Endodermal cell (in vitro differentiated cells): Measurements from ENCODE around the gene CASZ1. TPM values are rescaled to one million over a fixed set of nuclear protein-coding genes. Genes with fewer than 3 reads are reported as not detected.

Source experiments
- DNase-seq: peaks from one replicate; pipeline ENCODE4 v3.0.0-alpha.2; 2017
- H3K27ac ChIP-seq: 2 replicates; pipeline ENCODE4 v1.5.1; 2013; ENCODE audit warnings: mild to moderate bottlenecking, low read depth, low read length, moderate library complexity
- H3K27me3 ChIP-seq: 2 replicates; pipeline ENCODE4 v1.6.1; 2013; ENCODE audit warnings: mild to moderate bottlenecking, low read length, moderate library complexity; ENCODE audit not compliant: insufficient read depth, control insufficient read depth, poor library complexity, severe bottlenecking
- H3K36me3 ChIP-seq: 2 replicates; pipeline ENCODE4 v1.7.0; 2013; ENCODE audit warnings: mild to moderate bottlenecking, low read length, moderate library complexity; ENCODE audit not compliant: control insufficient read depth, insufficient read depth
- H3K4me1 ChIP-seq: one replicate; pipeline ENCODE4 v1.7.0; 2013; ENCODE audit warnings: low read length; ENCODE audit not compliant: control insufficient read depth, insufficient read depth
- H3K4me3 ChIP-seq: 2 replicates; pipeline ENCODE4 v1.5.1; 2013; ENCODE audit warnings: mild to moderate bottlenecking, low read length, moderate library complexity
- H3K9ac ChIP-seq: 2 replicates; pipeline ENCODE4 v1.6.1; 2013; ENCODE audit warnings: mild to moderate bottlenecking, low read length, moderate library complexity; ENCODE audit not compliant: poor library complexity, severe bottlenecking; ENCODE audit errors: extremely low read depth
- H3K9me3 ChIP-seq: 2 replicates; pipeline ENCODE4 v1.6.1; 2013; ENCODE audit warnings: mild to moderate bottlenecking, low read length, moderate library complexity; ENCODE audit not compliant: control insufficient read depth
- H3K27ac Mint-ChIP-seq: 2 replicates; pipeline ENCODE4 v1.8.0; 2020; ENCODE audit warnings: mixed read lengths
- H3K27me3 Mint-ChIP-seq: 2 replicates; pipeline ENCODE4 v1.8.0; 2021; ENCODE audit warnings: mild to moderate bottlenecking, mixed read lengths; ENCODE audit not compliant: insufficient read depth
- H3K36me3 Mint-ChIP-seq: 2 replicates; pipeline ENCODE4 v1.8.0; 2020; ENCODE audit warnings: low read depth, mixed read lengths
- H3K4me1 Mint-ChIP-seq: 2 replicates; pipeline ENCODE4 v1.8.0; 2020; ENCODE audit warnings: mixed read lengths
- H3K4me3 Mint-ChIP-seq: 2 replicates; pipeline ENCODE4 v1.8.0; 2020; ENCODE audit warnings: mild to moderate bottlenecking, moderate library complexity, mixed read lengths
- H3K9me3 Mint-ChIP-seq: 2 replicates; pipeline ENCODE4 v1.8.0; 2020; ENCODE audit warnings: mild to moderate bottlenecking, mixed read lengths
- CTCF ChIP-seq: fragments of 200-600 bp; sonication (generic); conservative IDR thresholded peaks from 2 replicates; pipeline ENCODE4 v1.5.0; 2021; ENCODE audit warnings: antibody characterized with exemption, mild to moderate bottlenecking
- WGBS, 2 experiments: methylation state at CpG; one replicate each; pipeline versions ENCODE4 v1.1.5 to v1.1.7; 2013; ENCODE audit warnings: missing lambda C conversion rate in 2 of 2, mixed read lengths in 1 of 2; ENCODE audit not compliant: insufficient coverage in 1 of 2, insufficient read length in 1 of 2; 5-methylcytosine and 5-hydroxymethylcytosine counted together
- total RNA-seq, 2 donors: library from RNA; stranded (reverse); fragmentation: NEBNext Ultra II Directional in 1 of 2; extraction: Animal tissue kit (Norgen Biotek cat#: 25700) in 1 of 2; gene quantifications; 2 replicates in 1 of 2; 3 replicates in 1 of 2; pipeline ENCODE4 v1.2.1, GENCODE V29; 2021

CASZ1 gene
- total RNA-seq, 2 donors from 2014 or later, result 3.5 to 5.9 TPM

DNA sequence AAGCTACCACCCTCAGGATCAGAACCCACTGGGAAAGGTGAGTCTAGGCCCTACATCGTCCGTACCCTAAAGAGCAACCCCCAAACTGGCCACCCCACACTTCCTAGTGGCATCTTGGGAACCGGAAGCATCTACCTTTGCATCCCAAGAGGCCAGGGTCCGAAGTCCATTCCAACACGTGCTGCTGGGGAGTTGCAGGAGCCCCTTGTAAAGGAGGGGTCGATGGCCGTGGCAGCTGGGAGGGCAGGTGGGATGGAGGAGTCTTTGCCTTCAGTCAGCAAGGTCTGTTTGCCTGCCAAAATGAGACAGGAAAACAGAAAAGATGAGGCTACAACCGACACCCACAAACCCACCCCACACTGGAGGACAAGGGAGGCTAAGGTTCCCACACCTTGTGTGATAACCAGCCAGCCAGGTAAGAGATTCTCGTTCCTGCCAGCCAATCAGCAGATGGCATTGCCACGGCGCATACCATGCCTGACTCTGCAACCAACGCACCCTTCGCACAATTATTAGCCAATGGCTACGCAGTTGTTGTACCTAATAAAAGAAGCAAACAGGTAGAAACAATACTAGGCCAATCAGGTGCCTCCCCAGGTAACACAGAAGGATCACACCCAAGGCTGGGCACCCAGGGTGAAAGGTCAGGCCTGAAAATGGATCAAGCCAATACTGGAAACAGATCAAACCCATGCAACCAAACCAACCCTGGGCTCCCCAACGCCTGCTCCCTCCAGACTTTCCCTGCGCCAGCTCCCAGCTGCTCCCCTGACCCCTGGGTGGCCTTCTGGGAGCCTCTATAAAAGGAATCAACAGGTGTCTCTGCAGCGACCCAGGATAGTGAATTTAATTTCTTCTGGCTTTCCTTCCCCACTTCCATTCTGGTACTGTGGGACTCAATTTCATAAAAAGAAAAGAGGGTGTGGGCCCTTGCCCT is 35.6 kb downstream of the CASZ1 start:
- Histone ChIP-seq H3K4me1 (no peaks in the 10 kb centered on the region), H3K36me3 (no peaks in the 10 kb centered on the region), H3K9me3 (no peaks in the 10 kb centered on the region), H3K4me3 (no peak overlapping the region), H3K27me3 (no peaks in the 10 kb centered on the region), H3K27ac (no peak overlapping the region), H3K9ac (no peak overlapping the region)
- H3K4me1 Mint-ChIP-seq, result peaks cover 16% of the 10 kb centered on the region
- H3K4me3 Mint-ChIP-seq, result no peak overlapping the region
- DNase-seq, result no peak
- 92 to 97% methylated on average over 10 to 17 of the region's 17 CpGs for WGBS, 2 experiments
- peaks cover 2% of the 10 kb centered on the region for H3K27me3 Mint-ChIP-seq
- H3K27ac Mint-ChIP-seq, result no peak overlapping the region
- H3K36me3 Mint-ChIP-seq, result no peaks in the 10 kb centered on the region
- TF ChIP-seq CTCF, result no peak
- H3K9me3 Mint-ChIP-seq, result no peaks in the 10 kb centered on the region

GRCh38 chr1:10759413-10760200 is 36.8 kb downstream of the CASZ1 start:
- Mint-ChIP-seq H3K27ac (no peak overlapping the region), H3K27me3 (peaks cover 2% of the 10 kb centered on the region), H3K4me1 (peaks cover 16% of the 10 kb centered on the region), H3K4me3 (no peak overlapping the region), H3K36me3 (no peaks in the 10 kb centered on the region), H3K9me3 (no peaks in the 10 kb centered on the region)
- H3K36me3 ChIP-seq, result no peaks in the 10 kb centered on the region
- H3K4me3 ChIP-seq, result no peak overlapping the region
- no peak overlapping the region for H3K27ac ChIP-seq
- no peak for TF ChIP-seq CTCF
- no peaks in the 10 kb centered on the region for H3K4me1 ChIP-seq
- H3K27me3 ChIP-seq, result no peaks in the 10 kb centered on the region
- H3K9ac ChIP-seq, result no peak overlapping the region
- no peaks in the 10 kb centered on the region for H3K9me3 ChIP-seq
- 88 to 92% methylated on average over 10 to 15 of the region's 15 CpGs for WGBS, 2 experiments
- no peak for DNase-seq

DNA sequence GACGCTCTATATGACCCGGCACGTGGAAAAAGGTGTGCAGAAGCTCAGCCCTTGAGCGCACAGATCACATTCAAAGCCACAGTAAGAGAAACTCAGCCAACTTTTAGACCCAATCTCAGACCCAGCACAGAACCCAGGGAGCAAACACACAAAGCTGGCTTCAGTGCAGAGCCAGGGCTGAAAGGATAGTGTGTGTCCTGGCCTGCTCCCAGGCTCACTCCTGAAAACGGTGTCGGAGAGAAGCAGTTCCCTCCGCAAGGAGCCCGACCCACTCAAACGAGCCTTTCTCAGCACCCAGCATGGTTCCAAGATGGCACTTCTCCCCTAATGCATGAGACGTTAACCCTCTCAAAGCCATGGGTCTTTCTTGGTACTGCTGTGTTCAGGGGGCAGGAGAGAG is 39.6 kb downstream of the CASZ1 start:
- Histone ChIP-seq H3K9ac (no peak overlapping the region), H3K4me1 (no peaks in the 10 kb centered on the region), H3K36me3 (no peaks in the 10 kb centered on the region), H3K4me3 (no peak overlapping the region), H3K9me3 (no peaks in the 10 kb centered on the region), H3K27ac (peak overlapping the region; percentile 30), H3K27me3 (no peaks in the 10 kb centered on the region)
- Mint-ChIP-seq H3K27ac (no peak overlapping the region), H3K36me3 (no peaks in the 10 kb centered on the region), H3K27me3 (peaks cover 2% of the 10 kb centered on the region), H3K9me3 (no peaks in the 10 kb centered on the region), H3K4me1 (peaks cover 22% of the 10 kb centered on the region), H3K4me3 (no peak overlapping the region)
- no peak for DNase-seq
- 57 to 67% methylated on average over 5 to 10 of the region's 10 CpGs for WGBS, 2 experiments
- no peak for TF ChIP-seq CTCF
